ENCODE results near the gene CHID1.

DNA sequence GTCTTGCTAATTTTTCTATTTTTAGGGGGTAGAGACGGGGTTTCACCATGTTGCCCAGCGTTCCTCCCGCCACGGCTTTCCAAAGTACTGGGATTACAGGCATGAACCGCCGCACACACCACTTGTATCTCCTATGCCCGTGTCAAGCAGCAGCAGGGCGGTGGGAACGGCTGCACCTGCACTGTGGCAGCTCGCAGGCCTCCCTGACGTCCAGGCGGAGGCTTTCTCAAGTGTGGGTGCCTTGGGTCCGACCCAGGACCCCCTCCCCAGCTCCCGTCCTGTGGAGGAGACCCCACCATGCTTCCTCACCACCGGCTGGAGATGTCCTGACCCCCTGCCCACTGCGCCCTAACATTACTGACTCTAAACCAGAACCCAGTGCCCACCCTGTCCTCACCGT, 42.2 kb downstream of the CHID1 start:
- TF ChIP-seq, protein P1, sequence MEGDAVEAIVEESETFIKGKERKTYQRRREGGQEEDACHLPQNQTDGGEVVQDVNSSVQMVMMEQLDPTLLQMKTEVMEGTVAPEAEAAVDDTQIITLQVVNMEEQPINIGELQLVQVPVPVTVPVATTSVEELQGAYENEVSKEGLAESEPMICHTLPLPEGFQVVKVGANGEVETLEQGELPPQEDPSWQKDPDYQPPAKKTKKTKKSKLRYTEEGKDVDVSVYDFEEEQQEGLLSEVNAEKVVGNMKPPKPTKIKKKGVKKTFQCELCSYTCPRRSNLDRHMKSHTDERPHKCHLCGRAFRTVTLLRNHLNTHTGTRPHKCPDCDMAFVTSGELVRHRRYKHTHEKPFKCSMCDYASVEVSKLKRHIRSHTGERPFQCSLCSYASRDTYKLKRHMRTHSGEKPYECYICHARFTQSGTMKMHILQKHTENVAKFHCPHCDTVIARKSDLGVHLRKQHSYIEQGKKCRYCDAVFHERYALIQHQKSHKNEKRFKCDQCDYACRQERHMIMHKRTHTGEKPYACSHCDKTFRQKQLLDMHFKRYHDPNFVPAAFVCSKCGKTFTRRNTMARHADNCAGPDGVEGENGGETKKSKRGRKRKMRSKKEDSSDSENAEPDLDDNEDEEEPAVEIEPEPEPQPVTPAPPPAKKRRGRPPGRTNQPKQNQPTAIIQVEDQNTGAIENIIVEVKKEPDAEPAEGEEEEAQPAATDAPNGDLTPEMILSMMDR (conservative IDR thresholded peaks at IDR 0.05; ENCODE audit: low read depth in 2 of 2), result no peak
- TF ChIP-seq POLR2AphosphoS5 (IDR thresholded peaks at IDR 0.05; ENCODE audit: low read depth) (0 out of 2 replicates have a peak, but pooled peaks have one; percentile 15), STAT1 (IDR thresholded peaks at IDR 0.05; ENCODE audit: unreplicated experiment) (no peak), REST (IDR thresholded peaks at IDR 0.05; ENCODE audit: unreplicated experiment) (no peak)

Data from GM23338 (cell line).